Parathyroid adenoma (tissue), 2 donors: ENCODE measurements around the gene APBB2.

Source experiments
- H2AFZ ChIP-seq: fragments of 300-600 bp; sonication (generic); one replicate; pipeline ENCODE4 v1.7.0; 2017; ENCODE audit warnings: antibody characterized with exemption, mild to moderate bottlenecking
- H3K27ac ChIP-seq: fragments of 300-600 bp; sonication (generic); one replicate; pipeline ENCODE4 v1.7.0; 2017
- H3K27me3 ChIP-seq: fragments of 300-600 bp; sonication (generic); one replicate; pipeline ENCODE4 v1.7.0; 2017; ENCODE audit warnings: low read length; ENCODE audit not compliant: control insufficient read depth, insufficient read depth
- H3K36me3 ChIP-seq: fragments of 300-600 bp; sonication (generic); one replicate; pipeline ENCODE4 v1.7.0; 2017; ENCODE audit warnings: low read length; ENCODE audit not compliant: control insufficient read depth, insufficient read depth
- H3K4me1 ChIP-seq: fragments of 300-600 bp; sonication (generic); one replicate; pipeline ENCODE4 v1.7.0; 2017; ENCODE audit warnings: control low read depth
- H3K4me2 ChIP-seq: fragments of 300-600 bp; sonication (generic); one replicate; pipeline ENCODE4 v1.7.0; 2017; ENCODE audit warnings: low read length
- H3K4me3 ChIP-seq: fragments of 300-600 bp; sonication (generic); one replicate; pipeline ENCODE4 v1.7.0; 2017; ENCODE audit warnings: low read depth, low read length
- H3K79me2 ChIP-seq: fragments of 300-600 bp; sonication (generic); one replicate; pipeline ENCODE4 v1.7.0; 2017; ENCODE audit warnings: control low read depth
- H3K9ac ChIP-seq: fragments of 300-600 bp; sonication (generic); one replicate; pipeline ENCODE4 v1.7.0; 2017; ENCODE audit warnings: mild to moderate bottlenecking
- H3K9me3 ChIP-seq: fragments of 300-600 bp; sonication (generic); one replicate; pipeline ENCODE4 v1.7.0; 2017; ENCODE audit warnings: low read length; ENCODE audit not compliant: control insufficient read depth
- TF ChIP-seq, protein P1 (sequence below): fragments of 300-600 bp; sonication (generic); IDR thresholded peaks from one replicate; pipeline ENCODE4 v1.7.0; 2017; ENCODE audit warnings: antibody characterized with exemption, mild to moderate bottlenecking
- donor health status: primary hyperparathyroidism.

Gene APBB2

DNA sequence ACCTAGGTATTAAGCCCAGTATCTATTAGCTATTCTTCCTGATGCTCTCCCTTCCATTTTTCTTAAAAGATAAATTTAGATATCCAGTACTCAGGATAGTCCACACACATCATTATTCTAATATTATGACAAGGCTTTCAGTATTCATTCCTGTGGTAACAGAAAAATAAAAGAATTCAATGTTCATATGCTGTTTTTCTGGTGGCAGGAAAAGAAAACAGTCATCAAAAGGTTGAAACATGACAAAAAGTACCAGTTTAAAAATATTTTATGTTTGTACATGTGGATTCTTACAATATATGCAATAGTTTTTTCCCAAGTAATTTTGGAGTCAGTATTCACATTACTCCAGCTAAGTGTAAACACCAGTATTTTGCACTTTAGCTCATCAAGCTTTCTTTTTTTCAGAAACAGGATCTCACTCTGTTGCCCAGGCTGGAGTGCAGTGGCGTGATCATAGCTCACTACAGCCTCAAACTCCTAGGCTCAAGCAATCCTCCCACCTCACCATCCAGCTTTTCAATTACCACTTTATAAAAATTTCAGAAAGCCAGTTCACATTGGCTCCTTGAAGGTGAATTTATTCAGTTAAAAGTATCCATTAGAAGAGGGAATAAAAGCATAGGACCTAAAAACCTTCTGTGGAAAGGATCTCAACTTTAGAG lies 2.3 kb downstream of the APBB2 start:
- Histone ChIP-seq H3K4me3 (no peak overlapping the region), H3K4me2 (no peak overlapping the region), H3K9me3 (no peaks in the 10 kb centered on the region), H3K9ac (no peak overlapping the region), H3K36me3 (no peaks in the 10 kb centered on the region), H3K4me1 (peaks cover 7% of the 10 kb centered on the region), H3K79me2 (peaks cover 5% of the 10 kb centered on the region), H3K27ac (no peak overlapping the region), H3K27me3 (no peaks in the 10 kb centered on the region), H2AFZ (peak overlapping the region; percentile 46)
- TF ChIP-seq, protein P1, sequence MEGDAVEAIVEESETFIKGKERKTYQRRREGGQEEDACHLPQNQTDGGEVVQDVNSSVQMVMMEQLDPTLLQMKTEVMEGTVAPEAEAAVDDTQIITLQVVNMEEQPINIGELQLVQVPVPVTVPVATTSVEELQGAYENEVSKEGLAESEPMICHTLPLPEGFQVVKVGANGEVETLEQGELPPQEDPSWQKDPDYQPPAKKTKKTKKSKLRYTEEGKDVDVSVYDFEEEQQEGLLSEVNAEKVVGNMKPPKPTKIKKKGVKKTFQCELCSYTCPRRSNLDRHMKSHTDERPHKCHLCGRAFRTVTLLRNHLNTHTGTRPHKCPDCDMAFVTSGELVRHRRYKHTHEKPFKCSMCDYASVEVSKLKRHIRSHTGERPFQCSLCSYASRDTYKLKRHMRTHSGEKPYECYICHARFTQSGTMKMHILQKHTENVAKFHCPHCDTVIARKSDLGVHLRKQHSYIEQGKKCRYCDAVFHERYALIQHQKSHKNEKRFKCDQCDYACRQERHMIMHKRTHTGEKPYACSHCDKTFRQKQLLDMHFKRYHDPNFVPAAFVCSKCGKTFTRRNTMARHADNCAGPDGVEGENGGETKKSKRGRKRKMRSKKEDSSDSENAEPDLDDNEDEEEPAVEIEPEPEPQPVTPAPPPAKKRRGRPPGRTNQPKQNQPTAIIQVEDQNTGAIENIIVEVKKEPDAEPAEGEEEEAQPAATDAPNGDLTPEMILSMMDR: no peak

GRCh38 chr4:41209901-41210300 lies 4.4 kb downstream of the APBB2 start:
- Histone ChIP-seq H3K4me1 (peaks cover 3% of the 10 kb centered on the region), H3K27ac (no peak overlapping the region), H3K9ac (no peak overlapping the region), H3K9me3 (no peaks in the 10 kb centered on the region), H3K79me2 (peaks cover 5% of the 10 kb centered on the region), H3K27me3 (no peaks in the 10 kb centered on the region), H3K4me3 (no peak overlapping the region), H2AFZ (no peak overlapping the region), H3K36me3 (no peaks in the 10 kb centered on the region), H3K4me2 (no peak overlapping the region)
- TF ChIP-seq, protein P1: no peak

DNA sequence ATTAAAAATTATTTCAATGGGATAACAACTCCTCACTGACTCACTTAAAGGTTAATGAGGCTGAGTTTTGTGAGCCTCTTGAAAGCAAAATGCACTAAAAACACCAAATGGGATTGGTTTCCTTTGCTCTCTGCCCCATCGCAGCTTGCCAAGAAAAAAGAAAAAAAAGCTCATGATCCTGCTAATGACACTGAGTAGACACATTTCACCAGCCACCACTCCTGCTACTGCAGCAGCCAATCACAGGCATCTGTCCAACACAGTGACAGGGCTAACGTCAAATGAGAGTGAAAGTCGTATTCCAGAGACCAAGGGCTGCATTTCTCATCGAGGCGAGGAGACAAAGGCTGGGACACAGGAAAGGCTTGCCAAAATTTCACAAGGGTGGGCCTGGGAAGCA lies 5.2 kb downstream of the APBB2 start:
- no peak overlapping the region for H3K9ac ChIP-seq

GRCh38 chr4:41207291-41207831 lies 7.0 kb downstream of the APBB2 start:
- Histone ChIP-seq H3K4me2 (no peak overlapping the region), H3K9me3 (no peaks in the 10 kb centered on the region), H3K36me3 (no peaks in the 10 kb centered on the region), H3K9ac (no peak overlapping the region), H2AFZ (no peak overlapping the region), H3K4me3 (no peak overlapping the region), H3K27me3 (no peaks in the 10 kb centered on the region), H3K27ac (no peak overlapping the region), H3K79me2 (peaks cover 5% of the 10 kb centered on the region), H3K4me1 (peaks cover 5% of the 10 kb centered on the region)
- TF ChIP-seq, protein P1: no peak

More for the DNA sequence above, 5.2 kb downstream of the APBB2 start:
- TF ChIP-seq, protein P1: no peak
- peaks cover 5% of the 10 kb centered on the region for H3K79me2 ChIP-seq
- H3K27me3 ChIP-seq: no peaks in the 10 kb centered on the region
- H3K36me3 ChIP-seq: no peaks in the 10 kb centered on the region
- no peak overlapping the region for H2AFZ ChIP-seq
- no peak overlapping the region for H3K27ac ChIP-seq
- H3K4me3 ChIP-seq: no peak overlapping the region
- peaks cover 5% of the 10 kb centered on the region for H3K4me1 ChIP-seq
- H3K4me2 ChIP-seq: no peak overlapping the region
- no peaks in the 10 kb centered on the region for H3K9me3 ChIP-seq
